SH-SY5Y (cell line): Measurements from ENCODE around the gene ARHGAP35.

Experiments used
- GATA2 ChIP-seq: IDR thresholded peaks from 2 replicates; pipeline ENCODE4 v1.6.1; 2011; ENCODE audit warnings: mild to moderate bottlenecking, low read depth, low read length
- GATA3 ChIP-seq: IDR thresholded peaks from 2 replicates; pipeline ENCODE4 v1.6.1; 2011; ENCODE audit warnings: low read depth, mild to moderate bottlenecking, low read length, moderate library complexity

Gene ARHGAP35

DNA sequence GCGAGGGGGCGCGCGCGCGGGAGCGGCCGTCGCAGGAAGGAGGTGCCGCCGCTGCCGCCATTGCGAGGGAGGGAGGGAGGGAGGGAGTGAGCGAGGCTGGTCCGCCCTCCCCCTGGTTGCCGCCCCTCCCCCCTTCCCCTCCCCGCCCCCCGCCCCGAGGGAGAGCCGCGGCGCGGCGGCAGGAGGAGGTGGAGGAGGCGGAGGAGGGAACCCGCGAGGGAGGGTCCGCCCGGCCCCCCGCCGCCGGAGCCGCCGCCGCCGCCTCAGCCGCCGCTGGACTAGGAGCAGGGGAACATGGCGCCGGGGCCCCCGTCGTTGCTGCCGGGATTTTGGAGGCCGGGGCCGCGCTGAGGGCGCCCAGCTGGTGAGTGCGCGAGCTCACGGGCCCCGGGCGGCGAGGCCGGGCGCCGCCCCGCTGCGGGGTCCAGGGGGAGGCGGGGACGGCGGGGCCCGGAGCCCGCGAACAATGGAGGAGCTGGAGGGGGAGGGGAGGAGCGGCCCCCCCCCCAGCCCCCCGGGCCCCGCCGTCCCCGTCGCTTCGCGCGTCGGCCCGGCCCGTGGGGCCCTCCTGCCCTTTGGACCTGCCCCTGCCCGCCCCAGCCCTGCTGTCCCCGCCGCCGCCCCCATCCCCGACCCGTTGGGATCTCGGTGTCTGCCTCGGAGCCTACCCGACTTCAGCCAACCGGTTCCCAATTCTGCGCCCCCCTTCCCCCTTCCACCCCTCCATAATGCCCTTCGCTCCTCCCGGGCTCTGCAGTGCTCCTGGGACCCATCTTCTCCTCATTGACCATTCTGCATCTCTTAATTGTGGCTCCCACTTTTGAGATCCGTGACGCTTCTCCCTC lies at the start of gene ARHGAP35:
Gene ARHGAP35 (plus strand): TSS at position 152 of the 845 bp plus-strand sequence. CDS start 57,679 bp downstream, outside the sequence.
- TF ChIP-seq GATA2 (no peak), GATA3 (no peak)

GRCh38 chr19:46812977-46813838 lies 47.6 kb upstream of the ARHGAP35 start:
- TF ChIP-seq GATA2 (no peak), GATA3 (no peak)

GRCh38 chr19:46813839-46814358 lies 46.9 kb upstream of the ARHGAP35 start:
- TF ChIP-seq GATA3 (no peak), GATA2 (no peak)

DNA sequence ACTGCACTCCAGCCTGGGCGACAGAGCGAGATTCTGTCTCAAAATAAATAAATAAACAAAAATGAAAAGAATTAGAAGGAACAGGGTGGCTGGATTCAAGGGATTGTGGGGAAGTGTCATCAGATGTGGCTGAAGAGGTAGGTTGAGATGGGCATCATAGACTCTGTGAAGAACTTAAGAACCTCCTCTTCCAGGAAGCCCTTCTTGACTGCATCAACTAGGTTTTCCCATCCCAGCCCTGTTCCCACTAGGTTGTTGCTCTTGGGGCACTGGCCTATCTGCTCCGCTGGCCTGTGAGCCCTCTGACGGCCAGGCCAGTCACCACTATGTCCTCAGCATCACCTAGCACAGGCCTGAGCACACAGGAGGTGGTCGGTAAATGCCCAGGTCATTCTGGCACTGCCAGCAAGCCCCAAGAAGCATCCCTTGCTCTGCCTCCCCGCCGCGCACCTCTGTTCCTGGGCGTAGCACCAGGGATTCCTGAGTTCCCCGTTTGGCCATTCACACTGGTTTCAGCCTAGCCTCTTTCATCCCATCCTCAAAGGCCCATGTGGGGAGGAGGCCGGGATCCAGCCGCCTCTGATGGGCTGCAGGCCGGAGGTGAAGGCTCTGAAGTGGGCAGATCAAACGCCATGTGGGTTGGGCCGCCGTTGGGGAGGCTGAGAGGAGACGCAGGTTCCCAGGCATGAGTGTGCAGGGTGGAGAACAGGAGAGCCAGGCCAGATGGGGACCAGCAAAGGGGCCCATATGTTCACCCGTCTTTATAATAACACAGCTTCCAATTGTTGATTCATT lies 44.8 kb upstream of the ARHGAP35 start:
- TF ChIP-seq GATA3 (no peak), GATA2 (no peak)

GRCh38 chr19:46818812-46819211 lies 42.0 kb upstream of the ARHGAP35 start:
- TF ChIP-seq GATA3 (no peak), GATA2 (no peak)

- TF ChIP-seq GATA3 (no peak), GATA2 (no peak)
These were observed 39.0 kb upstream of the ARHGAP35 start for GRCh38 chr19:46821512-46822409.

DNA sequence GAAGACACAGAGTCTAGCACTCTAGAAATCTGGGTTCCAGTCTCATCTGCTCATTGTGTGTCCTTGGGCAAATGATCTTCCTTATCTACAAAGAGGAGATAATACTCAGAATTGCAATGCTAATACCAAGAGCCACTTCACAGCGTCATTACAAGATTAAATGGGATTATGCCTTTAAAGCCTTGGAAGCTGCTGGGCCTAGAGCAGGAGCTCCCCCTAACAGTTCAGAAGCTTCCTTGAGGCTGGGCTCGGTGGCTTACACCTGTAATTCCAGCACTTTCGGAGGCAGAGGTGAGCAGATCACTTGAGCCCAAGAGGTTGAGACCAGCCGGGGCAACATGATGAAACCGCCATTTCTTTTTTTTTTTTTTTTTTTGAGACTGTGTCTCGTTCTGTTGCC lies 37.7 kb upstream of the ARHGAP35 start:
- no peak for TF ChIP-seq GATA3
- TF ChIP-seq GATA2, result no peak

GRCh38 chr19:46824890-46825730 lies 35.7 kb upstream of the ARHGAP35 start:
- TF ChIP-seq GATA2 (no peak), GATA3 (no peak)

- TF ChIP-seq GATA2, result no peak
- TF ChIP-seq GATA3, result no peak
These were observed 35.1 kb upstream of the ARHGAP35 start for GRCh38 chr19:46825731-46826055.

GRCh38 chr19:46828484-46828883 lies 32.3 kb upstream of the ARHGAP35 start:
- no peak for TF ChIP-seq GATA2
- TF ChIP-seq GATA3, result no peak

DNA sequence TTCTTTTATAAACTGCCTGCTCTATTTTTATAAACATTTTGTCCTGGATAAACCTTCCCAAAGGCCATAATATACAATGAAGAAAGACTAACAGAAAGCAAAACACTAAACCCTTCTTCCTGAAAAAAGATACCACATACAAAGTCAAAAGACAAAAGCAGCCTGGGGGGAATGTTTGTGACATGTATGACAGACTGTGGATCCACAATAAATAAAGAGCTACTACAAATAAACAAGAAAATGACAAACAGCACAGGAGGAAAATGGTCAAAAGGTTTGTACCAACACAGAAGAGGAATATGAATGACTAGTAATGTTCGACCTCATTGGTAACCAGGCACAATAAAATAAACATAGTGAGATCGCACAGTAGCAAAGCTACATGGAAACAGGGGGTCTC lies 29.9 kb upstream of the ARHGAP35 start:
- TF ChIP-seq GATA3 (no peak), GATA2 (no peak)

DNA sequence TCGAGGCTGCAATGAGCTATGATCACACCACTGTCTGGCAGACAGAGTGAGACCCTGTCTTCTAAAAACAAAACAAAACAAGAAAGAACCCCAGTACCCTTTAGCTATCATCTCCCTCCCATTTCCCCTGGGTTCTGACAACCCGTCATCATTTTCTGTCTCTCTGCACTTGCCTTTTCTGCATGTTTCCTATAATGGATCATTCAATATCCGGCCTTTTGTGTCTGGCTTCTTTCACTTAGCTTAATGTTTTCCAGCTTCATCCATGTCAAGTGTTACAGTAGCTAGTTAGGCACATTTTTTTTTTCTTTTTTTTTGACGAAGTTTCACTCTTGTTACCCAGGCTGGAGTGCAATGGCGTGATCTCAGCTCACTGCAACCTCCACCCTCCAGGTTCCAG lies 26.7 kb upstream of the ARHGAP35 start:
- TF ChIP-seq GATA3 (no peak), GATA2 (no peak)
